GM18511 (cell line): ENCODE data around the gene L1TD1.
"Not testable (repeated sequence)": the region's sequence is repeated elsewhere in the genome, so short reads cannot be mapped to it uniquely, and the experiment has no call there.

Source experiments
- ATAC-seq: cut with Tn5 transposase; IDR thresholded peaks from one replicate; pipeline ENCODE4 v1.9.1; 2021; ENCODE audit warnings: mild to moderate bottlenecking, moderate library complexity; ENCODE audit not compliant: unreplicated experiment

The L1TD1 gene

DNA sequence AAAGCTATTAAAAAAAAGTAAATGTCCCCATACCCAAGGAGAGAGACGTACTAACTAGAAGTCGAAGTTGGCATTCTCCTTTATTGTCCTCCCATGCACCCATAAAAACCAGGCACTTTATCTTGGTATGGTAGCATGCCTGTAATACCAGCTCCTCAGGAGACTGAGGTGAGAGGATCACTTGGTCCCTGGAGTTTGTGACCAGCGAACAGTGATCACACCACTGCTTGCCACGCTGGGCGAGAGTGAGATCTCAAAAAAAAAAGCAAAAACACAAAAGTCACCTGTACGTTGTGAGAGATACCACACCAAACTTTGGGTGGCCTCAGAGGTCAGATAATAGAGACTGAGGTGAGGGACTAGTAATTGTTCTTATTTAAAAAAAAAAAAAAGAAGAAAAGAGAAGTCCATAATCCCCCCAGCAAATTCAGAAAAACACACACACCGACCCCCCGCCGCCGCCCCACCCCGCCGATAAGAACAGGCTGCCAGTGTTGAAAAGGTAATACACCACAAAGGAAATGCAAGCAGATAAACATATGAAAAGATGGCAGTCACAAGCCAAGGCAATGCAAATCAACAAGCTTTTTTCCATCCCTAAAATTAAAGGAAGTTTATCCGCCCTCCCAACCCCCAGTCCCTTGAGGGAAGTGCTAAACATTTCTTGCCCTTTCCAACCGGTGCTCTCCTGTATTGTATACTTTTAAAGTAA, 3.6 kb downstream of the L1TD1 start:
- ATAC-seq, result no peak

DNA sequence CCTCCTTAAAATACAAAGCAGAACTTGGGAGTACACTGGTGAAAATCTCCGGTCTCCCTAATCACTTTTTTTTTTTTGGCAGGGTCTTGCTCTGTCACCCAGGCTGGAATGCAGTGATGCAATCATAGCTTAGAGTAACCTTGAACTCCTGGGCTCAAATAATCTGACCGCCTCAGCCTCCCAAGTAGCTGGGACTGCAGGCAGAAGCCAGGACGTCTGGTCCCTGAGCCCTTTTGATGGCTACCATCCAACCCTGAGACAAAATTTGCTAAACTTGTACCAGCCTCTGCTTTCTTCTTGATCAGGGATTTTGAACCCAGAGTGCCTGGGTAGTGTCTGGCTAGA, 4.1 kb downstream of the L1TD1 start:
- ATAC-seq, result no peak

DNA sequence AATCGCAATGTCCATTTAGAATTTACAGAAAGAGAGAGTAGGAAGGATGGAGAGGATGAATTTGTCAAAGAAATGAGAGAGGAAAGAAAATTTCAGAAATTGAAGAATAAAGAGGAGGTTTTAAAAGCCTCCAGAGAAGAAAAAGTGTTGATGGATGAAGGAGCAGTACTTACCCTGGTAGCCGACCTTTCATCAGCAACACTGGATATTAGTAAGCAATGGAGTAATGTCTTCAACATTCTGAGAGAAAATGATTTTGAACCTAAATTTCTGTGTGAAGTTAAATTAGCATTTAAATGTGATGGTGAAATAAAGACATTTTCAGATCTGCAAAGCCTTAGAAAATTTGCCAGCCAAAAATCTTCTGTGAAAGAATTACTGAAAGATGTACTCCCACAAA, 12.5 kb downstream of the L1TD1 start:
- no peak for ATAC-seq

DNA sequence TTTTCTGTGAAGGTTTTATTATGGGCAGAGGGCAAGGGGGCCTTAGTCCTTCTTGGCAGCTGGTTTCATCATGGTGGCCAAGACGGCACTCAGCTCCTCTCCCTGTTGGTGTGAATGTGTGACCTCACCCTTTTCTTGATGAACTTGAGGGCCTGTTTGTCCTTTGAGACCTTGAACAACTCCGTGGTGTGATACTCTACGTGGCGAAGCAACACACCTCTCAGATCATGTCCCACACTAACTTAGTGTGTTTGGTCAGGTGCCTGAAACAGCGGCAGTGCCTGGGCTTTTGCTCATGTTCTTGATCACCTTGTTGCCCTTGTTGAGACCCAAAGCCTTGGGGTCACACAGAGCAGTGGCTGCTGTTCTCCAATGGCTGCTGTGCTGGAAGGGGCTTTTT, 13.4 kb downstream of the L1TD1 start:
- ATAC-seq, result no peak

DNA sequence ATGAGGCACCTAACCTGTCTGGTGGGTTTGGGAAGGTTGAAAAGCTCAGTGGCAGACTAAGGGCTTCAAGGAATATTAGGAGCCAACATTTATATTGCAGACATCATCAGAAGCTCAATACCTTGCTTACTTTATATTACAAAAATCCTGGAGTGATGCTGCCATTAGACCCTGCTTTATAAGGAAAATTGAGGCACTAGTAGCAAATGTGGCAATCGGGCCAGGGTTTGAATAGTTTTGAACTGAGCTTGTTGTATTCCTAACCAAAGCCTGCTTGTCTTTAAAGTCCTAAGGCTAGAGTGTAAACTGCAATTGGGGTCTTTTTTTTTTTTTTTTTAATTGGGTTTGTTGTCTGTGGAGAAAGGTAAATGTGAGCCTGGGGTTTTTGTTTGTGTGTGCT, 14.3 kb downstream of the L1TD1 start:
- ATAC-seq, result no peak

DNA sequence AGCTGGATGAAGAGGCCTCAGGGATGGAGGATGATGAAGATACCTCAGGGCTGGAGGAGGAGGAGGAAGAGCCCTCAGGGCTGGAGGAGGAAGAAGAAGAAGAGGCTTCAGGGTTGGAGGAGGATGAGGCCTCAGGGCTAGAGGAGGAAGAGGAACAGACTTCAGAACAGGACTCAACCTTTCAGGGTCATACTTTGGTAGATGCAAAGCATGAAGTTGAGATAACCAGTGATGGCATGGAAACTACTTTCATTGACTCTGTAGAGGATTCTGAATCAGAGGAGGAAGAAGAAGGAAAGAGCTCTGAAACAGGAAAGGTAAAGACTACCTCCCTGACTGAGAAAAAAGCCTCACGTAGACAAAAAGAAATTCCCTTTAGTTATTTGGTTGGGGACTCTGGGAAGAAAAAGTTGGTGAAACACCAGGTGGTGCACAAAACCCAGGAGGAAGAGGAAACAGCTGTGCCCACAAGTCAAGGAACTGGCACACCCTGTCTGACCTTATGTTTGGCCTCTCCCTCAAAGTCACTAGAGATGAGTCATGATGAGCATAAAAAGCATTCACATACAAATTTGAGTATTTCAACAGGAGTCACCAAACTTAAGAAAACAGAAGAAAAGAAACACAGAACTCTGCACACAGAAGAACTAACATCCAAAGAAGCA, 15.4 kb downstream of the L1TD1 start:
- ATAC-seq, result no peak

DNA sequence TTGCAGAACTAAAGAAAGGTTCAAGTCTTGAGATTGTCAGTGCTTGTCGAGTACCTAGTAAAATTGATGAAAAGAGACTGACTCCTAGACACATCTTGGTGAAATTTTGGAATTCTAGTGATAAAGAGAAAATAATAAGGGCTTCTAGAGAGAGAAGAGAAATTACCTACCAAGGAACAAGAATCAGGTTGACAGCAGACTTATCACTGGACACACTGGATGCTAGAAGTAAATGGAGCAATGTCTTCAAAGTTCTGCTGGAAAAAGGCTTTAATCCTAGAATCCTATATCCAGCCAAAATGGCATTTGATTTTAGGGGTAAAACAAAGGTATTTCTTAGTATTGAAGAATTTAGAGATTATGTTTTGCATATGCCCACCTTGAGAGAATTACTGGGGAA, 16.3 kb downstream of the L1TD1 start:
- no peak for ATAC-seq

DNA sequence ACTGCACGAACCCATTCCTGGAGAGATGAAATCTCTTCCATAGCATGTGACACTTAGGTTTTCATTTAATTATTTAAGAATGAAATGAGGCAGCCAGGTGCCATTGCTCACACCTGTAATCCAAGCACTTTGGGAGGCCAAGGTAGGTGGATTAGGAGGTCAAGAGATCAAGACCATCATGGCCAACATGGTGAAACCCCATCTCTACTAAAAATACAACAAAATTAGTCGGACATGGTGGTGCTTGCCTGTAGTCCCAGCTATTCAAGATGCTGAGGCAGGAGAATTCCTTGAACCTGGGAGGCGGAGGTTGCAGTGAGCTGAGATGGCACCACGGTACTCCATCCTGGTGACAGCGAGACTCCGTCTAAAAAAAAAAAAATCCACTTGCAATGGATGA, 17.8 kb downstream of the L1TD1 start:
- no peak for ATAC-seq

DNA sequence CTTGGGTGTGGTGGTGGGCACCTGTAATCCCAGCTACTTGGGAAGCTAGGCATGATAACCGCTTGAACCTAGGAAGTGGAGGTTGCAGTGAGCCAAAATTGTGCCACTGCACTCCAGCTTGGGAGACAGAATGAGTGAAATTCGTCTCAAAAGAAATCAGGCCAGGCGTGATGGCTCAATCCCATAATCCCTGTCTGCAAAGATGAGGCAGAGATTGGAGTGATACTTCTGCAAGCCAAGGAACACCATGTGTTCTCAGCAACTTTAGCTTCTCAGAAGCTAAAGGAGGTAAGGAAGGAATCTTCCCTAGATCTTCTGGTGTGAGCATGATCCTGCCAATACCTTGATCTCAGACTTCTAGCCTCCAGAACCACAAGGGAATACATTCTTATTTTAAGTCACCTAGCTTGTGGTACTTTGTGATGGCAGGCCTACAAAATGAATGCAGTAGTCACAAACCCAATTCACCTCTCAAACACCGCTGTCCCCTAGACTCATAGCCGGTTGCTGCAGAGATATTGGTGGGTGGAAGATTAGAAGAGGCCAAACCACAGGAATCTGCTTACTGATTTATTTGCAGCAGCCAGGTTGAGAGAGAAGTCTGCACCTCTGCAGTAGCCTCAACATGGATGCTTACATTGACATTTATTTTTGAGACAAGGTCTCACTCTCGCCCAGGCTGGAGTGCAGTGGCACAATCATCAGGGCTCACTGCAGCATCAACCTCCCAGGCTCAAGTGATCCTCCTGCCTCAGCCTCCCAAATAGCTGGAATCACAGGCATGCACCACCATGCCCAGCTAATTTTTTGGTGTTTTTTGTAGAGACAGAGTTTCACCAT, 18.6 kb downstream of the L1TD1 start:
- ATAC-seq, result no peak

DNA sequence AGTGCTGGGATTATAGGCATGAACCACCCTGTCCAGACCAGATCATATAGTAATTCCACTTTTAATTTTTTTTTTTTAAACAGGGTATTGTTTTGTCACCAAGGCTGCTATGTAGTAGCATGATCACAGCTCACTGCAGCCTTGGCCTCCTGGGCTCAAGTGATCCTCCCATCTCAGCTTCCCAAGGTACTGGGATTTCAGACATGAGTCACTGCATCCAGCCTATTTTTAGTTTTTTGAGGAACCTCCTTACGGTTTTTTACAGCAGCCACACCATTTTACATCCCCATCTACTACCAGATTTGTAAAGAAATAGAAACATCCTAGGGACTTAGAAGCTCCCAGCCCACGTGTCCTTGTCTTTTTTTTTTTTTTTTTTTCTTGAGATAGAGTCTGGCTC, 24.0 kb downstream of the L1TD1 start:
- no peak for ATAC-seq

DNA sequence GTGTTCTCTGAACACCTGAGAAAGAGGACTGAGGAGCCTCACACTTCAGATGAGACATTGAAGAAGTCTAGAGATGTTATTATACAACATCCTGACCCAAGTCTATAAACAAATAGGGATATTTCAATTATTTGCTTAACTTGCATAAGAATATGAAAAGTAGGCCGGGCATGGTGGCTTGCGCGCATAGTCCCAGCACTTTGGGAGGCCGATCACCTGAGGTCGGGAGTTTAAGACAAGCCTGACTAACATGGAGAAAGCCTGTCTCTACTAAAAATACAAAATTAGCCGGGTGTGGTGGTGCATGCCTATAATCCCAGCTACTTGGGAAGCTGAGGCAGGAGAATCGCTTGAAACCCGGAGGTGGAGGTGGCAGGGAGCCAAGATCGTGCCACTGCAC, 25.8 kb downstream of the L1TD1 start:
- not testable (repeated sequence) for ATAC-seq

DNA sequence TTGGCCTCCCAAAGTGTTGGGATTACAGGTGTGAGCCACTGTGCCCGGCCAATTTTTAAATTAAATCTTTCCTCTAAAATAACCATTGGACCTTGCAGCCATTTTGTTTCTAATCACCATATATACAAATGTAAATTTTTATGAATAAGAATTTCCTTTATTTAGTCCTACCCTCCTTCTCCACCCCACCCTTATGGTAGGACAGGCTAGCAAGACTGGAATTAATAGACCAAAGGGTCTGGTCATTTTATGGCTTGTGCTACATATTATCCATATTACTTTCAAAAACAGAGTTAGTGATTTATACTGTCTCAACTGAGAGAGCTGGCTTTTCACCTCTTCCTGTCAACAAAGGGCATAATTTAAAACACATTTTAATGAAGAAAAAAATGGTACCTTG, 26.5 kb downstream of the L1TD1 start:
- no peak for ATAC-seq

DNA sequence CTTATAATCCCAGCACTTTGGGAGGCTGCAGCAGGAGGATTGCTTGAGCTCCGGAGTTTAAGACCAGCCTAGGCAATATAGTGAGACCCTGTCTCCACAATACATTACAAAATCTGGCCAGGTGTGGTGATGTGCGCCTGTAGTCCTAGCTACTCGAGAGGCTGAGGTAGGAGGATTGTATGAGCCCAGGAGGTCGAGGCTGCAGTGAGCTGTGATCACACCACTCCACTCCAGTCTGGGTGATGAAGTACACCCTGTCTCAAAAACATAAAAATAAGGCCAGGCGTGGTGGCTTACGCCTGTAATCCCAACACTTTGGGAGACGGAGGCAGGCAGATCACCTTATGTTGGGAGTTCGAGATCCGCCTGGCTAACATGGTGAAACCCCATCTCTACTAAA, 27.7 kb downstream of the L1TD1 start:
- no peak for ATAC-seq

DNA sequence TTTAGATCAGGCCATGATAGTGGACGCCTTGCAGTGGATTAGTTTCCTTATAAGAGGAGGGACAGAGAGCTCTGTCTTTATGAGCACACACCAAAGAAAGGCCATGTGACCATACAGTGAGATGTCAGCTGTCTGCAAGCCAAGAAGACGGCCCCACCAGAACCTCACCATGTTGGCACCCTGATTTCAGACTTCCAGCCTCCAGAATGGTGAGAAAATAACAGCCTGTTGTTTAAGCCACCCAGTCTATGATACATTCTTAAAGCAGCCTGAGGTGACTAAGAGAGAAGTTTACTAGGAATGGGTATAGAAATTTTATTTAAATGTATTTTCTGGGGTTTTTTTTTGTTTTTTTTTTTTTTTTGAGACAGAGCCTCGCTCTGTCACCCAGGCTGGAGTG, 29.5 kb downstream of the L1TD1 start:
- no peak for ATAC-seq

DNA sequence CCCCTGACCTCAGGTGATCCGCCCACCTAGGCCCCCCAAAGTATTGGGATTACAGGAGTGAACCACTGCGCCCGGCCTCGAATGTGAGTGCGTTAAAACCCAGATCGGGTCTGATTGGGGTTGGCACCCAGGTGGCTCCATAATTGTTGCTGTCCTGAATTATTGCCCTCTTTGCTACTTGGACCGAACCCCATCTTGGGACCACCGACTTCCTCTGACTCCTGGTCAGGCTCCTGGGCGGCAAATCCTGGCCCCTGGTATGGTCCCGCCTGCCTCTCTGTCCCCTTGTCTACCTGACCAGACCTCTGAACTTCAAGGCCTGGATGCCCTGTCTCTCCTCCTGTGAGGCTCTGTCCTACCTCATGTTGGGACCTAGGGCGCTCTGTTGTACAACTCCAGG, 32.8 kb downstream of the L1TD1 start:
- ATAC-seq, result no peak

DNA sequence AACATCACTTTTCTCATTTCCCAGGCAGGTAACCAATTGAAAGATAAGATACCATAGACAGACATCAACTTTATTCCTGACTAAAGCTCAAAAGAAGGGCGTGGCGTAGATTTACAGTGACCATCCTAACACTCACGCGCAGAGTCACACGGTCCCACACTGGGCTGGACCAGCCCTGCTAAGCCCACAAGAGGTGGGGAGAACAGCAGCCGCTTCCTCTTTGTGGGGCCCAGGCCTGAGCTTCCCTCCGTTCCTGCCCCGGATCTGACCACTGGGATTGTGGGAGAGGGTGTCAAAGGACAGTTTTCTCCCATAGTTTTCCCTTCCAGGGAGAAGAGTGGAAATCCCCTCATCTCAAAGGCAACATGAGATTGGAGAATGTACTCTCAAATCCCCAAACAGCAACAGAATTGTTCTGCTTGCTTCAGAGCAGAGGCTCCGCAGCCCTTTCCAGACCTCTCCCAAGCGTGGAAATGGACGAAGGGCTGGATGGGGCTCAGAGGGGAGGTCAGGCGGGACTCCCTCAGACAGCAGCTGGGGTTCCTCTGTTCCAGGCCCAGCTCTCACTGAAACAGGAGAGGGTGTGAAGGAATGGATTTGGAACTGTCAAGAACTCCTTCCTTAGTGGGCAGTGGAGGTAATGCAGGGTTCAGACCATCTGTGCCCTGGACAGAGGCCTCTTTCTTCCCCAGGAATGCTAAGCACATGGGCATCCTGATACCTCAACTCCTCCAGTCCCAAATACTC, 33.7 kb downstream of the L1TD1 start:
- no peak for ATAC-seq

DNA sequence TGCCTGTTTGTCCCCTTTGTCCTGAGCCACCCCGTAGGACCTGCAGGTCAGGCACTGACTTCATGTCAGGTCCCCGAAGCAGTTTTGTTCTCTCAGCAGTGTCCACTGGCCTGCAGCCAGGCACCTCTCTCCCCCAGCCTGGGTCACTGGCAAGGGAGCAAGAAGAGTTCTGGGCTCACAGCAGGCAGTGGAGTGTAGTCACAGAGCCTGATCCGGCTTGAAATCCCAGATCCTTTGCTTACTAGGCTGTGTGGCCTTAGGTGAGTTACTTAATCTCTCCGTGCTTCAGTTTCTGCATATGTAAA, 34.2 kb downstream of the L1TD1 start:
- ATAC-seq, result no peak

DNA sequence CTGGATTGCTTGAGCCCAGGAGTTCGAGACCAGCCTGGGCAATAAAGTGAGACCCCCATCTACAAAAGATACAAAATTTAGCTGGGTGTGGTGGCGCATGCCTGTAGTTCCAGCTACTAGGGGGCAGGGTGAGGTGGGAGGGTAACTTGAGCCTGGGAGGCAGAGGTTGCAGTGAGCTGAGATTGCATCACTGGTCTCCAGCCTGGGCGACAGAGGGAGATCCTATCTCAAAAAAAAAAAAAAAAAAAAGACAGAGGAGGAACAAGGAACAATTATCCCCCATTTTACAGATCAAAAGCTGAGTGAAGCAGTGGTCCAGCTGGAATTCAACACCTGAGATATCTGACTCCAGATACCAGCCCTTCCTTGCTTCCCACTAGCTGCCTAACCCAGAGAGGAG, 34.8 kb downstream of the L1TD1 start:
- no peak for ATAC-seq

DNA sequence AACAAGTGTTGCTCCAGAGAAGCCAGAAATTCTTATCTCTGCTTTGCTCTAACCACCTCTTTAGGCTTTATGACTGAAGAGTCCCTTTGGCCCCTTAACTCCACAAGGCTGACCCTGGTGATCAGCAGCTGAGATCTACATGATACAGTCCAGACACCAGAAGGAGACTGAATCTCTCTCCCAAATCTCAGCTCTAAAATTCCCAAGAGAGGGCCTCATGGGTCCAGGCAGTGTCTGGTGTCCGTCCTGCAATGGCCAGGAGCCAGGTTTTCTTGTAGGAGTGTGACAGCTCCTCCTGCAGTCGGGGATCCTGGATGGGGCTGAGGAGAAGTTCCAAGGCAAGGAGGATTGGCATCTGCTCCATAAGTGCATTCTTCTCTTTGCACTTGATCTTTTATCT, 35.3 kb downstream of the L1TD1 start:
- ATAC-seq, result no peak

DNA sequence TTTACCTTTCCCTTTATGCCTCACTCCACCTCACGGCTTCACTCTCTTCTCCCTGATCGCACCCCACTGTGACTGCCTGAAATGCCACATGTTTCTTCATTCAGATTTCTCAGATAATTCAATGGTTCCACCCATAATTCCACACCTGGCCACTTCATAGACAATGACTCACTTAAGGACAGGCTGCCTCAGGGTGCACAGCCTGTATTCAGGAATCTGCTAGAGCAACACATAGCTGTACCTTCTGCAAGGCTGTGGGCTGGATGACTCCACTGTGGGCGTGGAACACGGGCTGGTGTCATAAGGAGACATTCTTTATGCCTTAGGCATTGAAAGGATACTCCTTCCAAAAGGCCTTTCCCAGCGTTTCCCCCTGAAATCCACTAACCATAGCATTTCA, 36.1 kb downstream of the L1TD1 start:
- ATAC-seq, result no peak

DNA sequence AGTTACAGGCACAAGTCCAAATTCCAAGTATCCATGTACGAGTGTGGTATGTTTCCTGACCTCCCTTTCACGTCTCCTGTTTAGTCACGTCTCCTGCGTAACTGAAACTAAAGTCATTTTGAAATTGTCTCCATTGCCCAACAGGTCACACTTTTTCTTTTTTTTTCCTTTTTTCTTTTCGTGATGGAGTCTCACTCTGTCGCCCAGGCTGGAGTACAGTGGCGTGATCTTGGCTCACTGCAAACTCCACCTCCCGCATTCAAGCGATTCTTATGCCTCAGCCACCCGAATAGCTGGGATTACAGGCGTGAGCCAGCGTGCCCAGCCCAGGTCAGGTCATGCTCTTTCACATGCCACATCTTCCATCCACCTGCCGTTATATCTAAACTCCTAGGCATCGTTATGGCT, 38.2 kb downstream of the L1TD1 start:
- ATAC-seq, result no peak
